GM21576 (cell line): ENCODE measurements around the gene CALD1.

Experiments used
- ATAC-seq: cut with Tn5 transposase; IDR thresholded peaks from one replicate; pipeline ENCODE4 v1.9.1; 2021; ENCODE audit warnings: mild to moderate bottlenecking, moderate library complexity; ENCODE audit not compliant: unreplicated experiment

Gene CALD1

DNA sequence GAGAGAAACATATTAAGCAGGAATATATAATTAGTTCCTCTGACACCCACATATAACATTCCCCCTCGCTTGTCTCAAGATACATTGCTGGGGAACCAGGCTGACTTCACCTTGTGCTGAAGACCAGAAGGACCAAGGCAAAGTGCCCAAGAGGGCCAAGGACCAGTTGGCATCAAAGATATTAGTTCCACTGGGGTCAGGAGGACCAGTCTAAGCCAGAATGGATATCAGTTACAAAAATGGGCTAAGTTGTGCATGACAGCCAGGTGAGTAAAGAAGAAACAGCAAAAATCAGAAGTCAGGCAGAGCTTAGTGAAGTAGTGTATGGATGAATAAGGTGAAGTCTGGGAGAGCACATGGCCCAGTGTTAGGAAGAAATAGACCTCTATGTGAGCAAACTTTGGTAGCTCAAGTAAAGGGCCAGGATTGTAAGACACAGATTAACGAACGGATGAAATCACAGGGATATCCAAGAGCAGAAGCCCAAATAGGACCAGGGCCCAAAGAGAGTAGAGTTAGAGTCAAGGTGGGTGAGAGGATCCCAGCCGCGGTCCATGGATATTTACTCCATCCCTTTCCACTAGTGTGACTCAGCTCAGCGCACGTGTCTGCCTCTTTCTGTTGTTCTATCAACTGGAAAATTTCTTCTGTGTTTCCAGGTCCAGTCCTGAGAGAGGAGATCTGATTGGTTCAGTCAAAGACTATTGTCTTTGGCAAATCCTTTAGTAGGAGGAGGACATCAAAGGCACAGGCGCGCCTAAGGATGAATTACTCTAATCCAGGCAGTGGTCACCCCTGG is 5.0 kb downstream of the CALD1 start:
- no peak for ATAC-seq

GRCh38 chr7:134785842-134786241 is 6.4 kb downstream of the CALD1 start:
- ATAC-seq: no peak

GRCh38 chr7:134787064-134787463 is 7.6 kb downstream of the CALD1 start:
- no peak for ATAC-seq

GRCh38 chr7:134787720-134788119 is 8.3 kb downstream of the CALD1 start:
- ATAC-seq: no peak

DNA sequence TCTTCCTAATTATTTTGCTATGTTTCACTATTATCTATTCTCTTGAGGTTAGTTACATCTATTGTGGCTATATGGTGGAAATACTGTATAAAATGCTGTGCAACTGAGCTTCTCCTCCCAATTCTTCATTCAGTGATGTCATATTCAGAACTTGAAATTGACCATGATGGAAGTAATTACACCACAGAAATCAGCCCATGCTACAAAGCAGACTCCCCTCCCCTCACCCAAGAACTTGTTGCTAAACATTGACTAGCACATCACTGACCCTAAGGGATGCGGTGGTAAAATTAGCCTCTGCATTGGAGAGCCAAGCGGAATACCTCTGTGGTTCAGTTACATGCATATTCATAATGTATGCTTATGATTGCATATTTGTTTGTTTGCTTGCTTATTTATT is 8.8 kb downstream of the CALD1 start:
- ATAC-seq: no peak

GRCh38 chr7:134789967-134790685 is 10.7 kb downstream of the CALD1 start:
- ATAC-seq: no peak

- ATAC-seq: no peak
Measured at GRCh38 chr7:134792968-134793367, 13.5 kb downstream of the CALD1 start.

DNA sequence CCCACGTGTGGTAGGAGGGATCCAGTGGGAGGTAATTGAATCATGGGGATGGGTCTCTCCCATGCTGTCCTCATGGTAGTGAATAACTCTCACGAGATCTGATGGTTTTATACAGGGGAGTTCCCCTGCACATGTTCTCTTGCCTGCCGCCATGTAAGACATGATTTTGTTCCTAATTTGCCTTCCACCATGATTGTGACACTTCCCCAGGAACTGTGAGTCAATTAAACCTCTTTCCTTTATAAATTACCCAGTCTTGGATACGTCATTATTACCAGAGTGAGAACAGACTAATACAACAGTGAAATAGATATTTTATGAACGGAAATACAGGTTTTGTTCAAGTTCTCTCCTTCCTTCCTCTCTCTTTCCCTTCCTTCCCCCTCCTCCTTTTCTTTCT is 15.8 kb downstream of the CALD1 start:
- no peak for ATAC-seq

- ATAC-seq: no peak
Measured at GRCh38 chr7:134798155-134798554, 18.7 kb downstream of the CALD1 start.

- ATAC-seq: no peak
Measured at GRCh38 chr7:134799377-134799776, 19.9 kb downstream of the CALD1 start.

- no peak for ATAC-seq
Measured at GRCh38 chr7:134802762-134803161, 23.3 kb downstream of the CALD1 start.

GRCh38 chr7:134804351-134804750 is 24.9 kb downstream of the CALD1 start:
- no peak for ATAC-seq

DNA sequence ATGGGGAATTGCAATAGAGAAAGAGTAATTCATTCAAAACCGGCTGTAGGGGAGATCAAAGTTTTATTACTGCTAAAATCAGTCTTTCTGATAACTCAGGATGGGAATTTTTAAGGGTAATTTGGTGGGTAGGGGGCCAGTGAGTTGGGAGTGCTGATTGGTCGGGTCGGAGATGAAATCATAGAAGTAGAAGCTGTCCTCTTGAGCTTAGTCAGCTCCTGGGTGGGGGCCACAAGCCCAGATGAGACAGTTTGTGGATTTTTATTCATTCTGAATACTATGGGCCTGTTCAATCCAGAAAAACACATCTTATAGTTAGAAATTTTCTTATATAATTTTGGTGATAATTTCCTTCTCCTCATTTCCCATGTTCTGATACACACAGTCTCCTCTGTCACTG is 25.4 kb downstream of the CALD1 start:
- ATAC-seq: no peak

- ATAC-seq: no peak
Measured at GRCh38 chr7:134806197-134806596, 26.8 kb downstream of the CALD1 start.

DNA sequence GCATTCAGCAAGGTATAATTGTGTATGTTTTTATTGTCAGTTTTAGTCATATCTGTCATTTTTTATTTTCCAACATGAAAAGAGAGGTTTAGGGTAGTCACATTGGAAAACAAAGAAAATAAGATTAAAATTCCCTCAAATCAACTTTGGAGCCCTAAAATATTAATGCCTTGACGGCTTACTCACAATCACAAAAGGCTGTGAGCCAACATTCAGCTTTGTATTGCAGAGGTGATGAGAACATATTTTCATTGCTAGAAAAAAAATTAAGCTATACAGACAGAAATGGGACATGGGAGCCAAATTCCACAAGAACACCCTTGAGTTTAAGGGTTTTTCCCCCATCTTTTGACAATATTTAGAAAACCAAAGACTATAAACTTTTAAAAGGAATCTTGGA is 30.2 kb downstream of the CALD1 start:
- no peak for ATAC-seq

DNA sequence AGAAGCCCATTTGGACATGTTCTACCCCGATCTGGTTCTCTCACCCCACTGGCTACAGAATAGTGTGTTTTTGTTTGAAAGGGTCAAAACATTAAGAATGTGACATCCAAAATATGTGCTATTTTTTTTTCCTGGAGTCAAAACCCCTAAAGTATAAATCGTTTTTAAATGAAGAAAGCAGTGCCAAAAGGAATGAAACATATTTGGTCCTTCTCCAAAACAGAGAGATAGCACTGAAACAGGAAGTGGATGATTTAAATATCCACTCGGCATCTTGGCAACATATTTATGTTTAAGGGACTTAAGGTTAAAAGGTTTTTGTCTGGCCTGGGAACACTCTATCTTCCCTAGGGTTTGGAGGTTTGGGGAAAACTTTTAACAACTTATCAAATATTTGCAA is 32.3 kb downstream of the CALD1 start:
- no peak for ATAC-seq

DNA sequence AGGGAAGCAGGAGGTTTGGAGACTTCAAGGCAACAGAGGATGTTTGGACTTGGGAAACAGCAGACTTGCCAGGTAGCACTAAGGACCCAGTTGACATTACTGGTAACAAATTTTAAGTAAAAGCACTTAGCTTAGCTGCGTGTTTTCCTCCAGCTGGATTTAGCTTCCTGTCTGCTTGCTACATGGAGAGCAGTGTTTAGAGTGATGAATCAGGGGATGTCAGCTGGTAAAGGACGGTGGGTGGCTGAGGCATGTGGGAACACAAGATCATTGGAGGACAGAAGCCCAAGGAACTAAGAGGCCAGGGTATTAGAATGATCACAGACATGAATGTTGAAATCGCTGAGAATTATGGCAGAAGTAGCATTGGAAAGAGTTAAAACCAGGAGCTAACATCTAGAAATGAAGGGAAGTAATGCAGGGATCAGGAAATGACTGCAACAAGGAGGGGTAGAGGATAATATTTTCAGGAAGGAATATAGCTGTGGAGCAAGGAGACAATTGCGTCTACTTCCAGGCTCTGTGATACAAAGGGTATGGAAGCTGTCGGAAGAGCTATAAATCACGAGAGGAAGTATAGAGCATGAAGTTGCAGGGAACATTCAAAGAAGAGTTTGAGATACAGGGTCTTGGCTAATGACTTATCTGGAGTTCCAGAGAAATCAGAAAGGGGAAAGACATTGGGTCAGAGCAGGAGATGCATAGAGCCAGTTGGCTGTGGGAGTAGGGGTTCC is 34.4 kb downstream of the CALD1 start:
- ATAC-seq: no peak

DNA sequence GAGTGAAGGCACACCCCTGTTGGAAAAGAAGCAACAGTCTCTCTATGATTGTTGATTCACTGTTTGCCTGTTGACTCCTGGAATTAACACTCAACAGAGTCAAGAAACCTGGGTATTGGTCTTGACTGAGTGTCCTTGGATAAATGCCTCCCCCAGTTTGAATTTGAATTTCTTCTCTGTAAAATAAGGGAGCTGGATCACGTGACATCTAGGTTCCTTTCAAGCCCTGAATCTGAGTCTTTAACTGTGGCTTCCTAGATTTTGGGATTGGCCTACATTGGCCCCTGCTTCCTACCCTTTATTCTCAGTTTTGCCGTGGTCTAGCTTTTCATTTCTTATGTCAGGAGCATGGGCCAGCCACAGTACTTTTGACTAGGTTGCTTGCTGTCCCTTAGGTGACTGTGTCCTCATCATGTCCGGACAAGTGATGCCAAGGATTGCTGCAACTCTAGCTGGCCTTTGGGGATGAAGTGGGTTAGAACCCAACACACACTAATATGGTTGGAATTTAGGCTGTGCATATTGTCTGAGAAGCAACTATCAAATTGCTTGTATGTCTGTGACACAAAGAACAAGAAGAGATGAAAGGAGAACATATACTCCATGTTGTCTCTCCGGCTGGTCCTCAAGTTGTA is 35.4 kb downstream of the CALD1 start:
- no peak for ATAC-seq

DNA sequence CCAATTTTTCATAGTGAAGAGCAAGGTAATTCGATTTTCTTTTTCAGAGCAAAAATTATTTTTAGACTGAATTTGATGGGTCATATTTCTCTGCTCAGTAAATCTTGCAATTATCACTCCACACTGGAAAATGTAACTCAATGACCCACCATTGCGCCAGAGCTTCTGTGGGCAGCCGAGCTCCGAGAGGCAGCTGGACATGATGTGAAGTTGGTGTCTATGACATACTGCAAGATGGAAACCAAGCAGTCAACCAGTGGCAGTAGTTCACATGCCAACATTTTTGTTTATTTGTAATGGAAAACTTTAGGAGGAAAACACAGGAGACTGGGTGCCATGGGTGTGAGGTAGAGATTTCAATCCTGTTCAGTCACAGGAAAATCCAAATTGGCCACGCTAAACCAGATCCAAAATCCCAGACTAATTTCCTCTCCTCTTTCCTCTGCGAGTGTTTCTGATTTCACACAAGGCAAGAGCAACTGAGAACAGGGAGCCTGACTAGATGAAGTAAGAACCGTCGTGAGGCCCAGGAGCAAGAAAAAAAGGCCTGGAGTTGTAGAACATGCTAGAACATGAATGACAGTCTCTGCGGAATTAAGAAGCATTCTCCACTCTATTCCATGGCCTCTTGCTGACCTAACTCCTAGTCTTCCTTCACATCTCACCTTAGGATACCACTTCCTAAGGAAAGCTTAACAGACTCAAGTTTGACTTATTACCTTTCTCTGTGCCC is 39.3 kb downstream of the CALD1 start:
- no peak for ATAC-seq

DNA sequence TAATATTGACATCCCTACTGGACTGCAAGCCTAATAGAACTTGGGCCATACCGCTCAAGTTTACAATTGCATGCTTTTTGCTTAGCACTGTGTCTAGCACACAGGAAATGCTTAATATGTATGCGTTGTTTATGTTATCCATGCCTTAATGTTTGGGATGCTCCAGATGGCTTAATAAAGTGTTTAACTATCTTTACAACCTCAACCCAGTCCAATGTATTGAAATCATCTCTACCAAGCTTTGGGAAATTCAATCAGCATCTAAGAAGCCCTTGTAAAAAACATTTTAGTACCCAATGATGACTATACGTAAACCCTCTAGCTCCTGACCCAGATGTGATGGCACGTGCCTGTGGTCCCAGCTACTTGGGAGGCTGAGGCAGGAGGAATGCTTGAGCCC is 40.0 kb downstream of the CALD1 start:
- no peak for ATAC-seq

GRCh38 chr7:134820295-134820694 is 40.9 kb downstream of the CALD1 start:
- ATAC-seq: no peak
